ENCODE results near the gene FHIT. TPM values are rescaled to one million over a fixed set of nuclear protein-coding genes. Genes with fewer than 3 reads are reported as not detected.
A peak's percentile ranks its signal among the peaks of the same experiment; 100 is the strongest.

The FHIT gene
- total RNA-seq, 1 donor from 2014 or later, result 29.9 TPM

- intact Hi-C loops (cut with micrococcal nuclease), result no loop called here
- H3K4me1 Mint-ChIP-seq (ENCODE audit: low read depth), result peaks cover 28% of the 10 kb centered on the region
- H3K4me3 Mint-ChIP-seq (ENCODE audit: low read depth), result no peak overlapping the region
- H3K9me3 Mint-ChIP-seq, result peaks cover 7% of the 10 kb centered on the region
- no peak for DNase-seq (ENCODE audit: low spot score)
- H3K36me3 Mint-ChIP-seq (ENCODE audit: low read depth), result peaks cover 34% of the 10 kb centered on the region
- no peaks in the 10 kb centered on the region for H3K27me3 Mint-ChIP-seq (ENCODE audit: low read depth)
- H3K27ac Mint-ChIP-seq, result no peak overlapping the region
Measured at GRCh38 chr3:59790241-59790640, 1461.0 kb downstream of the FHIT start.

GRCh38 chr3:59788801-59789200 lies 1462.5 kb downstream of the FHIT start:
- peaks cover 36% of the 10 kb centered on the region for H3K4me1 Mint-ChIP-seq (ENCODE audit: low read depth)
- no peaks in the 10 kb centered on the region for H3K27me3 Mint-ChIP-seq (ENCODE audit: low read depth)
- no peak overlapping the region for H3K4me3 Mint-ChIP-seq (ENCODE audit: low read depth)
- H3K36me3 Mint-ChIP-seq (ENCODE audit: low read depth), result peaks cover 40% of the 10 kb centered on the region
- H3K27ac Mint-ChIP-seq, result no peak overlapping the region
- DNase-seq (ENCODE audit: low spot score), result no peak
- peaks cover 10% of the 10 kb centered on the region for H3K9me3 Mint-ChIP-seq
- intact Hi-C loops (cut with micrococcal nuclease), result loop anchor here (10.0 kb wide), 1 partner anchor 266 kb away; no protein-coding TSS in a partner anchor

DNA sequence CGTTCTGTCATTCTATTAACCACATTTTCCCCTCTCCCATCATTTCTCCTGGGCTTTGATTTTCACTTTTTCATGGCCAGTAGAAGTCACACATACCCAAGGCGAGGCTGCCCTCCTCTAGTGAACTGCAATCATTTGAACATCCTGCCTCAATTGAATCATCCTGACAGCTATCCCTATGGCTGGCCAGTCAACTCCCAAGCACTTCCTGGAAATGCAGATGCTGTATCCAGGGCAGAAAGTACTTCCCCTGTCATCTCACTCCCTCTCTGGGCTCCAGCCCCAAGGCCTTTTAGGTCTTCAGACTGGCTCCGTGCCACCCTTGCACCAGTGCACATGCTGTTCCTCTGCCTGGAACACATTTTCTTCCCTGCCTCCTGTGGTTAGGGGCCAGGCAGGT lies 1463.1 kb downstream of the FHIT start:
- DNase-seq (ENCODE audit: low spot score), result no peak
- Mint-ChIP-seq H3K36me3 (ENCODE audit: low read depth) (peaks cover 41% of the 10 kb centered on the region), H3K27me3 (ENCODE audit: low read depth) (no peaks in the 10 kb centered on the region), H3K4me1 (ENCODE audit: low read depth) (peaks cover 42% of the 10 kb centered on the region), H3K27ac (no peak overlapping the region), H3K4me3 (ENCODE audit: low read depth) (no peak overlapping the region), H3K9me3 (peaks cover 10% of the 10 kb centered on the region)
- intact Hi-C loops (cut with micrococcal nuclease), result loop anchor here (10.0 kb wide), 1 partner anchor 267 kb away; no protein-coding TSS in a partner anchor

GRCh38 chr3:59786374-59786773 lies 1464.9 kb downstream of the FHIT start:
- Mint-ChIP-seq H3K27ac (no peak overlapping the region), H3K4me3 (ENCODE audit: low read depth) (no peak overlapping the region), H3K27me3 (ENCODE audit: low read depth) (no peaks in the 10 kb centered on the region), H3K9me3 (peaks cover 15% of the 10 kb centered on the region), H3K4me1 (ENCODE audit: low read depth) (peaks cover 49% of the 10 kb centered on the region), H3K36me3 (ENCODE audit: low read depth) (peaks cover 36% of the 10 kb centered on the region)
- DNase-seq (ENCODE audit: low spot score), result no peak
- intact Hi-C loops (cut with micrococcal nuclease), result loop anchor here (10.0 kb wide), 1 partner anchor 268 kb away; no protein-coding TSS in a partner anchor

DNA sequence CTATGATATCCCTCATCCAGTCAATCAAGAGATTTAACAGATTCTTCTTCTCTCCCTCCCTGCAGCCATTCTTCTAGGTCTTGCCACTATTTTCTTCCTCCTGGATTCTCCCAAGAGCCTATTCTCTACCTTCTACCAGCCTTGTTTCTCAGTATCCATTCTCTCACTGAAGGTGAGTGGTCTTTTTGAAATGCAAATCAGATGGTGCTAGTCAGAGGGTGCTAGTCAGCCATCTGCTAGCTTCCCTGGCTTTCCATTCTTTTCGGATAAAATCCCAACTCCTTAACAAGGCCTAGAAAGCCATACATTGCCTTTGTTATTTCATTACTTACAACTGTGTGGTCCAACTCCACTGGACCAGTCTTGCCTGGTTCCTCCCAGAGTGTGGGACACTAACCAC lies 1467.1 kb downstream of the FHIT start:
- Mint-ChIP-seq H3K4me1 (ENCODE audit: low read depth) (peaks cover 38% of the 10 kb centered on the region), H3K36me3 (ENCODE audit: low read depth) (peaks cover 48% of the 10 kb centered on the region)

DNA sequence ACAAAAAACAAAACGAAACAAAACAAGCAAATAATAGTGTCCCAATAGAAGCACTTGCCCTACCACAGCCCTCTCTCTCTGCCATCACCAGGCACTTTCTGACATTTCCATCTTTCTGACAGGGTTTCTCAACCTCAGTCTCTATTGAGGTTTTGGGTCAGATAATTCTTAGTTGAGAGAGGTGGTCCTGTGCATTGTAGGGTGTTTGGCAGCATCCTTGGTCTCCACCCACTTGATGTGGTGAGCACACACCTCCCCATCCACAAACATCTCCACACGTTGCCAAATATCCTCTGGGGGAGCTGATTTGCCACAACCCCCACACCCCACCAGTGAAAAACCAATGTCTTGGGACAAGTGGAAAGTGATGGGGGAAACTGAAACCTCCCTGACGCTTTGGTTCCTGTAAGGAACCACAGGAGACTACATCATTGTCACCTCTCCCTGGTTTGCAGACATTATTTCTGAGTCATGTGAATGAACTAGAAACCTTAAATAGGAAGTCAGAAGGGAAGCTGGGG lies 1467.7 kb downstream of the FHIT start:
- Mint-ChIP-seq H3K4me1 (ENCODE audit: low read depth) (peaks cover 39% of the 10 kb centered on the region), H3K27me3 (ENCODE audit: low read depth) (no peaks in the 10 kb centered on the region), H3K27ac (peak overlapping the region; percentile 43), H3K4me3 (ENCODE audit: low read depth) (no peak overlapping the region), H3K9me3 (peaks cover 19% of the 10 kb centered on the region), H3K36me3 (ENCODE audit: low read depth) (peaks cover 48% of the 10 kb centered on the region)
- DNase-seq (ENCODE audit: low spot score), result peak; percentile 18
- intact Hi-C loops (cut with micrococcal nuclease), result loop anchor here (1.0 to 10.0 kb wide), 7 partner anchors 11 to 397 kb away; no protein-coding TSS in a partner anchor

More for the DNA sequence above, 1467.1 kb downstream of the FHIT start:
- no peak overlapping the region for H3K4me3 Mint-ChIP-seq (ENCODE audit: low read depth)
- no peaks in the 10 kb centered on the region for H3K27me3 Mint-ChIP-seq (ENCODE audit: low read depth)
- DNase-seq (ENCODE audit: low spot score), result no peak
- no peak overlapping the region for H3K27ac Mint-ChIP-seq
- intact Hi-C loops (cut with micrococcal nuclease), result loop anchor here (5.0 to 10.0 kb wide), 4 partner anchors 58 to 332 kb away; no protein-coding TSS in a partner anchor
- peaks cover 19% of the 10 kb centered on the region for H3K9me3 Mint-ChIP-seq

DNA sequence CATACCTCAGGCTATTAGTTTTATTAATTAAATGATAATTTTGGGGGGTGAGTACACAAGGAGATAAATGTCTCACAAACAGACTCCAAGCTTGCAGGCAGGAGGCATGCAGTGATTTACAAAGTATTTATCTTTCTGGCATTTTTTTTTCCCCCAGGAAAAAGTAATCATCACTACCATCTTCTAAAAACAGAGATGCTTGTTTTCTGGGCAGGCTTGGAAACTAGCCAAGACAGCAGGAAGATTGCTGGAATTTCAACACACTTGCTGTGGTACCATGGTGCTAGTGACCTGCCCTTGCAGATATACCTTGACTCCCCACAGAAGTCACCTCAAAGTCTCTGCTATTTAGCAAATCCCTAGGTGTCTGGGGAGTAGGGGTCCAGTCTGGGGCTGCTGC lies 1468.6 kb downstream of the FHIT start:
- Mint-ChIP-seq H3K9me3 (peaks cover 19% of the 10 kb centered on the region), H3K4me3 (ENCODE audit: low read depth) (no peak overlapping the region), H3K4me1 (ENCODE audit: low read depth) (peaks cover 39% of the 10 kb centered on the region), H3K27me3 (ENCODE audit: low read depth) (no peaks in the 10 kb centered on the region), H3K36me3 (ENCODE audit: low read depth) (peaks cover 48% of the 10 kb centered on the region), H3K27ac (no peak overlapping the region)
- intact Hi-C loops (cut with micrococcal nuclease), result loop anchor here (1.0 to 10.0 kb wide), 7 partner anchors 10 to 396 kb away; no protein-coding TSS in a partner anchor
- no peak for DNase-seq (ENCODE audit: low spot score)

DNA sequence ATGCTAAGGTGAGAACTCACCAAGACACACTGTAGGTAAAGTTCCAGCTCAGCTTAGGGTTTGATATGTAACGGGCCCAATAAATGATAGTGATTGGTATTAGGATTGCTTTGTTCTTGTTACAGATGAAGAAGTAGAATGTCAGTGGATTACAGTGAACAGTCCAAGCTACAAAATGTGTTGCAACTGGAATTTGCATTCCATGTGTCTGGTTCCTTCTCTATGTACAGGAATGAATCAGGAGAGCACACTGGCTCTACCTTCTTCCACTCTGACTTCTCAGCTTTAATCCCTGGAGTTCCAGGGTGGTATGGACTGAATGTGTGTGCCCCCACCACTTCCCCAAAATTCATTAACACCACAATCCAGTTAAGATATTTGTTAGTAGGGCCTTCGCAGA lies 1471.0 kb downstream of the FHIT start:
- H3K9me3 Mint-ChIP-seq, result peaks cover 13% of the 10 kb centered on the region

GRCh38 chr3:59779260-59779659 lies 1472.0 kb downstream of the FHIT start:
- H3K27ac Mint-ChIP-seq, result no peak overlapping the region
- intact Hi-C loops (cut with micrococcal nuclease), result loop anchor here (5.0 to 10.0 kb wide), 2 partner anchors 78 to 206 kb away; no protein-coding TSS in a partner anchor

More for the DNA sequence above, 1471.0 kb downstream of the FHIT start:
- Mint-ChIP-seq H3K4me3 (ENCODE audit: low read depth) (no peak overlapping the region), H3K27me3 (ENCODE audit: low read depth) (no peaks in the 10 kb centered on the region), H3K36me3 (ENCODE audit: low read depth) (peaks cover 44% of the 10 kb centered on the region), H3K4me1 (ENCODE audit: low read depth) (peaks cover 59% of the 10 kb centered on the region), H3K27ac (no peak overlapping the region)
- no peak for DNase-seq (ENCODE audit: low spot score)
- intact Hi-C loops (cut with micrococcal nuclease), result loop anchor here (5.0 to 10.0 kb wide), 4 partner anchors 62 to 328 kb away; no protein-coding TSS in a partner anchor

GRCh38 chr3:59777667-59778077 lies 1473.6 kb downstream of the FHIT start:
- Mint-ChIP-seq H3K27ac (peak overlapping the region; percentile 50), H3K4me3 (ENCODE audit: low read depth) (peak overlapping the region; percentile 6), H3K27me3 (ENCODE audit: low read depth) (no peaks in the 10 kb centered on the region), H3K36me3 (ENCODE audit: low read depth) (peaks cover 36% of the 10 kb centered on the region), H3K9me3 (peaks cover 10% of the 10 kb centered on the region), H3K4me1 (ENCODE audit: low read depth) (peaks cover 61% of the 10 kb centered on the region)
- intact Hi-C loops (cut with micrococcal nuclease), result loop anchor here (5.0 to 10.0 kb wide), 2 partner anchors 80 to 207 kb away; no protein-coding TSS in a partner anchor
- DNase-seq (ENCODE audit: low spot score), result no peak

More at GRCh38 chr3:59779260-59779659, 1472.0 kb downstream of the FHIT start:
- no peak overlapping the region for H3K4me3 Mint-ChIP-seq (ENCODE audit: low read depth)
- peaks cover 10% of the 10 kb centered on the region for H3K9me3 Mint-ChIP-seq
- H3K36me3 Mint-ChIP-seq (ENCODE audit: low read depth), result peaks cover 42% of the 10 kb centered on the region
- no peaks in the 10 kb centered on the region for H3K27me3 Mint-ChIP-seq (ENCODE audit: low read depth)
- H3K4me1 Mint-ChIP-seq (ENCODE audit: low read depth), result peaks cover 59% of the 10 kb centered on the region
- no peak for DNase-seq (ENCODE audit: low spot score)

GRCh38 chr3:59777066-59777465 lies 1474.2 kb downstream of the FHIT start:
- intact Hi-C loops (cut with micrococcal nuclease), result loop anchor here (5.0 to 10.0 kb wide), 2 partner anchors 80 to 208 kb away; no protein-coding TSS in a partner anchor
- no peaks in the 10 kb centered on the region for H3K27me3 Mint-ChIP-seq (ENCODE audit: low read depth)
- H3K27ac Mint-ChIP-seq, result no peak overlapping the region
- no peak for DNase-seq (ENCODE audit: low spot score)
- H3K9me3 Mint-ChIP-seq, result peaks cover 5% of the 10 kb centered on the region
- H3K4me1 Mint-ChIP-seq (ENCODE audit: low read depth), result peaks cover 63% of the 10 kb centered on the region
- H3K36me3 Mint-ChIP-seq (ENCODE audit: low read depth), result peaks cover 39% of the 10 kb centered on the region
- H3K4me3 Mint-ChIP-seq (ENCODE audit: low read depth), result no peak overlapping the region

- Mint-ChIP-seq H3K36me3 (ENCODE audit: low read depth) (peaks cover 44% of the 10 kb centered on the region), H3K27ac (no peak overlapping the region), H3K4me1 (ENCODE audit: low read depth) (peaks cover 70% of the 10 kb centered on the region), H3K4me3 (ENCODE audit: low read depth) (no peak overlapping the region), H3K9me3 (peaks cover 4% of the 10 kb centered on the region), H3K27me3 (ENCODE audit: low read depth) (no peaks in the 10 kb centered on the region)
- DNase-seq (ENCODE audit: low spot score), result no peak
- intact Hi-C loops (cut with micrococcal nuclease), result loop anchor here (5.0 to 10.0 kb wide), 2 partner anchors 81 to 209 kb away; no protein-coding TSS in a partner anchor
Measured at GRCh38 chr3:59775761-59776325, 1475.4 kb downstream of the FHIT start.

DNA sequence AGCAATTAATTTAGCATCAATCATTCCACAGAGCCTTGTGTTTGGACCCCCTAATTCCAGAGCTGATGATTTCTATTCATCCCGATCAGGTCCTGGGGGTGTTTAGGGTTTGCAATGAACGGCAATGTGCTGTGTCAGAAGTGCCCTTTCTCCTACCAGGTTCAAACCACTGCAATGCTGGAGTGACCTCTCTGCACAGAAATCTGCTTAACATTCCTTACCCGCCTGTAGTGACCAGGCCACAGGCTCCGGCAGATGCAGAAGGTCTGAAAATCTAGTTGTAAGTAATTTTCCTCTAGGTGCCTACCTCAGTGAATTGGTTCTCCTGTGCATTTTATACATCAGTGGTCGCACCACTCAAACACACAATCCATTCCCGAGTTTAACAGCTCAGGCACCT lies 1476.1 kb downstream of the FHIT start:
- intact Hi-C loops (cut with micrococcal nuclease), result loop anchor here (5.0 to 10.0 kb wide), 2 partner anchors 82 to 210 kb away; no protein-coding TSS in a partner anchor
- H3K36me3 Mint-ChIP-seq (ENCODE audit: low read depth), result peaks cover 41% of the 10 kb centered on the region
- DNase-seq (ENCODE audit: low spot score), result no peak
- H3K4me1 Mint-ChIP-seq (ENCODE audit: low read depth), result peaks cover 71% of the 10 kb centered on the region
- no peak overlapping the region for H3K27ac Mint-ChIP-seq
- no peaks in the 10 kb centered on the region for H3K27me3 Mint-ChIP-seq (ENCODE audit: low read depth)
- peaks cover 4% of the 10 kb centered on the region for H3K9me3 Mint-ChIP-seq
- no peak overlapping the region for H3K4me3 Mint-ChIP-seq (ENCODE audit: low read depth)
